Measurements from ENCODE around the gene PGGHG.
"Not testable (repeated sequence)": the region's sequence is repeated elsewhere in the genome, so short reads cannot be mapped to it uniquely, and the experiment has no call there.

The PGGHG gene

GRCh38 chr11:332651-333480 is 43.9 kb downstream of the PGGHG start:
- DNase-seq = no peak

DNA sequence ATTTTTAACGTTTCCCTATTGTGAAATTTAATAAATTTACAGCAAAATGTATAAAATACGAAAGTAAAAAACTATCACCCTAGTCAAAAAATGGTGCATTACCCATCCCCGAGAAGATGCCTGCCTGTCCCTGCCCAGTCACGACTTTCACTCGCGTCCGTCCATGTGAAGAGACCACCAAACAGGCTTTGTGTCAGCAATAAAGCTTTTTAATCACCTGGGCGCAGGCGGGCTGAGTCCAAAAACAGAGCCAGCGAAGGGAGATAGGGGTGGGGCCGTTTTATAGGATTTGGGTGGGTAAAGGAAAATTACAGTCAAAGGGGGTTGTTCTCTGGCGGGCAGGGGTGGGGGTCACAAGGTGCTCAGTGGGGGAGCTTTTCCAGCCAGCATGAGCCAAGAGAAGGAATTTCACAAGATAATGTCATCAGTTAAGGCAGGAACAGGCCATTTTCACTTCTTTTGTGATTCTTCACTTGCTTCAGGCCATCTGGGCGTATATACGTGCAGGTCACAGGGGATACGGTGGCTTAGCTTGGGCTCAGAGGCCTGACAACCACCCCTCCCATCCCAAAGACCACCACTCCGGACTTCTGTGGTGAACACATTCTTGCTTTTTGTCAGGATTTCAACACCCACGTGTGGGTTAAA is 44.8 kb downstream of the PGGHG start:
- DNase-seq = not testable (repeated sequence)

DNA sequence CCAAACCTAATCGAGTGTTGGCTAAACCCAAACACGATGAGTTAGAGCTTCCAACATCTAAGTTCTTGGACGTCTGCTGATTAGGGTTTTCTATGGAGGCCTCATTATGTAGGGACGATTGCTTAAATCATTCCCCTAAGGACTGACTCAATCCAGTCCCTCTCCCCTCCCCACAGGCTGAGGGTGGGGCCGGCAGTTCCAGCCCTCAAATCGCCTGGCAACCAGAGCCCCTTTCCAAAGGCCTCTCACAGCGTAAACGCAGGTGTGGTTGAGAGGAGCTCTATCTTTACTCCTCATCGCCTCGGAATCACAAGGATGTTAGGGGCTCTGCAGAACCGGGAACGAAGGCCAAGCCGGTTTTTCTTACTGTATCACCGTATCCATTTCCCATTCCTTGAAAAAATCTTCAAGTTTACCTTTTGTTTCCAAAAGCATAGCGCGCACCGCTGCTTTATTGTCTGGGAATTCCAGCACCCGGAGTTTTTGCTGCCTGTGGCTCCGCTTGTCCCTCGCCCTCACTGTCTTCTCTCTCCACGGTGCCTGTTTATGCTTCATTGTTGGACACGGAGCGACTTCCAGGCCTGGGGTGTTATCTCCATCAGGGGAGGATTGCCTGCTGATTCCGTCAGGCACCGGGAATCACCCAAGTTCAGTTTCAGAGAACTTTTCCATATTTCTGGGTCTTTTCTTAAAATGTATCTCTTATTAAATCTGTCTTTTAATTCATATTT is 45.5 kb downstream of the PGGHG start:
- peak; percentile 45 for DNase-seq

DNA sequence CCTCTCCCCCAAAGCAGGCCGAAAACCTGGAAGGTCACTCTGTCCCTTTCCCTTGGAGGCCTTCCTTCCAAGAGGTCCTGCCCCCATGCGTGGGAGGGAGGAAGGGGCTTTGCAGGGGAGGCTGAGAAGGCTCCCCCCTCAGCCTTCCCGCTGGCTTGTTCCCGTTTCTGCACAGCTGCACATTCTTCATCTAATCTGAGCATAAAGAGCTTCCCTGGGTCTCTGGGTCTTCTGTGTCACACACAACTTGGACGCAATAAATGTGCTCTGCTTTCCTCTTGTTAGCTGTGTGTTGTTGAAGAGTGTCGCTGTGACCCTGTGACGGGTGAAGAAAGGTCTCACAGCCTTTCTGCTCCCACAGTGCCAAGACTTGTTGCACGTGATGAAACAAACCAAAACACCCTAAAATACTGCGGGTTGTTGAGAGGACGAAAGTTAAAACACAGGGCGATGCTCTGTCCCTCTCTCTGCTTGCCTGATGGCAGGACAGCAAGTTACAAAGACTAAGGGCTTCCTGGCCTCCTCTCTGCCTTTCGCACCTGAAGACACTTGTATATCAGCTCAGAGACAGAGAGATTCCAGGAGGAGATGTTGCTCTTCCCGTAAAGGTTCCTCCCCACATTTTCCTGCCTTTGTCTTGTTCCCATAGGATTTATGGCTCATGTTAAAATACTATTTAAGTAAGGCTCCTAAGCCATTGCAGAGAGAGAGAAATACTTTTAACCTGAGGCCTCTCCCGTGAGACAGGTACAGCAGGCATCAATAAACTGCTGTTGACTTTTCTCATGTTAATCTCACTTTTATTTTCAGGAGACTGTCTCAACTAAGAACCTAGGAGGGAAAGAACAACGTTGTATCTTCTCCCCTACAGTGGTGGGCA is 47.1 kb downstream of the PGGHG start:
- no peak for DNase-seq

- DNase-seq = no peak
These were observed 47.8 kb downstream of the PGGHG start for GRCh38 chr11:336659-337198.

- no peak for DNase-seq
These were observed 48.8 kb downstream of the PGGHG start for GRCh38 chr11:337711-338110.

GRCh38 chr11:339963-340362 is 51.0 kb downstream of the PGGHG start:
- DNase-seq = no peak

GRCh38 chr11:340539-341512 is 51.9 kb downstream of the PGGHG start:
- DNase-seq = no peak

- DNase-seq = no peak
These were observed 53.4 kb downstream of the PGGHG start for GRCh38 chr11:342328-342727.

- DNase-seq = no peak
These were observed 56.1 kb downstream of the PGGHG start for GRCh38 chr11:344836-345578.

Data from NCI-H69 (cell line).